GM12892 (cell line): Measurements from ENCODE around the gene NMNAT2.
A peak's percentile ranks its signal among the peaks of the same experiment; 100 is the strongest.

Source experiments
- DNase-seq: peaks from one replicate; pipeline ENCODE4 v3.0.0; 2011; ENCODE audit not compliant: insufficient read length
- FAIRE-seq: peaks from 2 replicates; lab custom pipeline; 2011; peaks lifted over from hg19 to GRCh38; lab: Jason Lieb, UNC
- POLR2A ChIP-seq: IDR thresholded peaks from 2 replicates; pipeline ENCODE4 v1.6.1; 2011; ENCODE audit warnings: low read depth, low read length, control low read depth
- POLR2AphosphoS5 ChIP-seq: IDR thresholded peaks from 2 replicates; pipeline ENCODE4 v1.6.1; 2011; ENCODE audit warnings: low read depth, low read length, control low read depth
- TAF1 ChIP-seq: IDR thresholded peaks from 2 replicates; pipeline ENCODE4 v1.6.1; 2011; ENCODE audit warnings: low read depth, mild to moderate bottlenecking, control low read depth, low read length, borderline replicate concordance

NMNAT2 gene

DNA sequence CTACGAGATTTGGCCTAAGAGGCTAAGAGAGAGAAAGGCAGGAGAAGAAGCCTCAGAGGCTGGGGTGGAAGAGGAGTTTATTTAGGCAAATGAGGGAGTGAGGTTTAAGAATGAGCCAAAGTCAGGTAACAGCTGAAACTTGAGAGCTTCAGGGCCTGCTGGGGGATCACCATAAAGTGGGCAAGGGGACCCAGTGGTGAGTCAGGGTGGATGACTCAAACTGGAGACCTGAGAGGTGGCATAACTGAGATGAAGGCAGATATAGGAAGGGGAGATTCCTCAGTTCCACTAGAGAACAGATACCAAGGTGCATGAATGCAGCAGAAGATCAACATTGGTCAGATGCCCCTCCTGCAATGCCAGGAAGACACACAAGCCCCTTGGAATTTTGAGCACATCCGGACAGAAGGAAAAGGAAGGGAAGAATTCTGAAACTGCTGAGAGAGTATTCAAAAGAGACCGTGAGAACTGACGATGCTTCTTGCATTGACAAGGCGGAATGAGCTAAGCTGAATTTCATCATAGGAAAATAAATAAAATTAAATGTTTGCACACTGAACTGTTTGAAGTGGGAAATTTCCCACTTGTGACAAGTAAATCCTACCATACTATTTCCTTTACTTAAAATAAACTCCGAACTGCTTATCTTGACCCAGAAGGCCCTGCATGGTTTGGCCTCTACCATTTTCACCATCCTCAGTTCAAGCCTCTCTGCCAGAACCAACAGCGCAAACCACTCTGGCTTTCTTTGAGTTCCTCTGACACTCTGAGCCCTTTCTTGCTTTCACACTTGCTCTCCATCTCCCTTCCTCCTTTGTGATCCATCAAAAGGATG is 94.1 kb downstream of the NMNAT2 start:
- no peak for TF ChIP-seq POLR2A
- TF ChIP-seq TAF1 = no peak
- no peak for TF ChIP-seq POLR2AphosphoS5
- DNase-seq = no peak
- FAIRE-seq = no peak

DNA sequence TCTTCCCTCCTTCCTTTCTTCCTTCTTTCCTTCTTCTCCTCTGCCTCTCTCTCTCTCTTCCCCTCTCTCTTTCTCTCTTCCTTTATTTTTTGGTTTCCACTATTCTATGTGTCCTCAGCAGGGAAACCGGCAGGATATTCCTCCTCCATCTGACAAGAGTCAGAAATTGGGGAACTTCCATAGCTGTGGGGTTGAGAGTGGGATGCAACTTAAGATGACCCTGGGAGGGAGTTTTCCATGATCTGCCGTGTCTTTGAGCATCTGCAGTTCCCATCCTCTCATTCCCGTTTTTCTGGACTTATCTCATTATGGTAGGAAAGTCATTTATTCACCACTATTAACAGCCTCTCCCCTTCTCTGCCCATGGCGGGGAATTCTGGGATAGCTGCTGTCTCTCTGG is 98.6 kb downstream of the NMNAT2 start:
- no peak for FAIRE-seq
- TF ChIP-seq TAF1 (no peak), POLR2AphosphoS5 (no peak), POLR2A (no peak)
- no peak for DNase-seq

DNA sequence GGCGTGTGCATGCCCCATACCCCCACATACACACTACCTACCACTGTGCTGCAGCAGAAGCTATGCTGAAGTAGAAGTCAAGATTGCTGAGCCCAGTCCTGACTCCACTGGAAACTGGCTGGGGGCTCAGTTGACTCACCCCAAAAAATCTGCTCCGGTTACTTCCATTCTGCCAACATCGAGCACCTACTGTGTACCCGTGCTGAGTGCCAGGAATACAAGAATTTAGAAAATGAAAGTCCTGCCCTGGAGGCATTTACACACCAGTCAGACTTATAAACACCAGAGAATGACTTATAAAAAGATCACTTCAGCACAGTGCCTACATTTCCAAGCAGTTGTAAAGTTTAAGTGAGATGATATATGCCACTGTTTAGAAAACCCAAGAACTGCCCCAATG is 99.1 kb downstream of the NMNAT2 start:
- TF ChIP-seq TAF1 (no peak), POLR2A (no peak), POLR2AphosphoS5 (no peak)
- FAIRE-seq (no peak), DNase-seq (no peak)

DNA sequence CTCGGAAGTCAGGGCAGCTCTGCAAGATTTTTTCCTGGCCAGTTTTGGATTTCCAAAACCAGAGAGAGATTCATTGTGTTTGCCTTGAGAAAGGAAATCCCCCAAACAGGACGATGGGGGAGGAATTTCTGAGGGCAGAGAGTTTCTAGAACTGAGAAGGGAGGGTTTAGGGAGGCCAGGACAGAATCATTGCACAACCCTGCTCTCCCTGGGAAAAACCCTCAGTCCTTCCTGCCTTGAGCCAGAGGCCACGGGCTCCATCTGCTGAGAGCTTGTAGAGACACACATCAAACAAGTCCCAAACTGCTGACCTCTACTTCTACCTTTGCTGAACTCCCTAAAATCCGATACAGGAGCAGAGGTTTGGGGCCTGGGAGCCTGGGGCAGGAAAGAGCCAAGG is 99.7 kb downstream of the NMNAT2 start:
- no peak for TF ChIP-seq POLR2AphosphoS5
- TF ChIP-seq TAF1 = no peak
- no peak for TF ChIP-seq POLR2A
- DNase-seq = peak; percentile 25
- peak; percentile 76 for FAIRE-seq

DNA sequence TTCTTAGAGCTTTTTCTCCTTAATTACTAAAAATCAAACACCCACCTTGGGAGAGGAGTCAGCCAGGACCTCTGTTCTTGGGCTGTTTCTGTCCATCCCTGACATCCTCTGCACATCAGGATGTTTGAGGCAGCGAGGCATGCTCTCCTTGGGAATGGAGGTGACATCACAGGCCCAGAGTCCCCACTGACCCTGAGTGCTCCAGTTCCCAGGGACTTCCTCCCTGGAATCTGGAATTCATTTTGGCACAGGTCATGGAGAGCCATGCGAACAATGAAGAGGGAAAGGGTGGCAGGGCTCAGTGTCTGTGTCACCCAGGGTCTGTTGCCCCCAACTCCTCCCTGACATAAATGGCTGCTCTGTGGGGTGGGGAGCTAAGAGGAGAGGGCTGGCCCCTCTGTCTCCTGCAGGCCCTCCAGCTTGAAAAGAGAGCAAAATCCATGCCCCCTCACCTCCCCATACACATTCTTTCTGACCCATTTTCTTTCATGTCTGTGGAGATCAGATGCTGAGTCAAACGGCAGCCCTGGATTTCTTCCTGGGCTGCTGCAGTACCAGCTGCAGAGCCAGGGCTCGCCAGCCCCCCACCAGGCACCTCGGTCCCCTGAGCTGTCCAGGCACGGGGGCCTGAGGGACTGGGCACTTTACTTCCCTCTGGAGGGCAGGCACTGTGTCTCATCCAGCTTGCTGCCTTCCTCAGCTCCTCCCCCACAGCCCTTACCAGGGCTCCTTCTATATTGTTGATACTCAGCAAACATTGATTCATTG is 102.0 kb downstream of the NMNAT2 start:
- FAIRE-seq (no peak), DNase-seq (no peak)
- TF ChIP-seq TAF1 = no peak
- TF ChIP-seq POLR2A = no peak

DNA sequence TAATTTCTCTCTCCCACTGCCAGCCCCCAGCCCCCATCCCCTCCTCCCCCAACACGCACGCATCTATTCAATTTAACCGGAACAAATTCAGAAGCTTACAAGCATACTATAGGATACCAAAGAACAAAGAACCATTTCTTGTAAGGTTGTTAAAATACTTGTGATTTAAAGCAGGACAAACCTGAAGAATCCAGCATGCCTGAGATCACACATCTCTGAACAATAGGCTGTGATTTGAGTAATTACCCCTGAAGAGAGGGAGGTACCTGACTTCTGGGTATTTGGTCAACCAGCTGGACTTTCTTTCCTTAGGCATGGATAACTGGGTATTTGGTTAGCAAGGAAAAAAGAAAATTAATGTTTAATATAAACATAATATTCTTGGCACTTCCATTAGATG is 105.1 kb downstream of the NMNAT2 start:
- no peak for TF ChIP-seq POLR2AphosphoS5
- TF ChIP-seq POLR2A = no peak
- no peak for TF ChIP-seq TAF1
- DNase-seq (no peak), FAIRE-seq (no peak)

DNA sequence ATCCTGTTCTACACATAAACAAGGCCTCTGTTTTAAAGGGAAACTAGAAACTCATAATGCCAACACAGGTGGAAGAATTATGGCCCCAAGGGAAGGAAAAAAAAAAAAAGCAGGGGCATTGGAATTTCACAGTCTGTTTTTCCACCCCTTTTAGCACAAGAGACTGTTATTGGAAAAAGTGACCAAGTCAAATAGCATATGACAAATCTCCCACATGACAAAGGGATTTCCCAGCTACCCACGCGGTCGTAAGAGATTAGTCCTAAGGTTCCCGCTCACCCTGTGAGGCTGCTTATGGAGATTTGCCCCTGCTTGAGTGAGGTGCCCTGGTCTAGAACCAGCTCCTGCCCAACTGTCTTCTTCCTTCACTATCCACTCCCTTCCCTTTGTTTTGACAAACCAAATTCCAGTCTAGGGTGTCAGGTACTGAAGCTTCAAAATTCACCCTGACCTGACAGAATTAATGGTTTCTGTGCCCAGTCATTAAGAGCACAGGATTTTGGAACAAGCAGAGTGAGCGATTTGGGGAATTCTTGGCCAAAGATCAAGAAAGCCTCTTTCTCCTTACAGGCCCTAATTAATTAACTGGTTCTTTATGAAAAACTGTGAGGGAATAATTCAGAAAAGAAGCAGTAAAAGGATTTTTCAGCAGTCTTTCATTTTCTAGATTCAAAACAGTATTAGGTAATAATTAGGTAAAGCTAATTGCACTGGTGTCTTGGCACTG is 107.3 kb downstream of the NMNAT2 start:
- TF ChIP-seq POLR2AphosphoS5 (no peak), POLR2A (no peak), TAF1 (no peak)
- DNase-seq = no peak
- no peak for FAIRE-seq

DNA sequence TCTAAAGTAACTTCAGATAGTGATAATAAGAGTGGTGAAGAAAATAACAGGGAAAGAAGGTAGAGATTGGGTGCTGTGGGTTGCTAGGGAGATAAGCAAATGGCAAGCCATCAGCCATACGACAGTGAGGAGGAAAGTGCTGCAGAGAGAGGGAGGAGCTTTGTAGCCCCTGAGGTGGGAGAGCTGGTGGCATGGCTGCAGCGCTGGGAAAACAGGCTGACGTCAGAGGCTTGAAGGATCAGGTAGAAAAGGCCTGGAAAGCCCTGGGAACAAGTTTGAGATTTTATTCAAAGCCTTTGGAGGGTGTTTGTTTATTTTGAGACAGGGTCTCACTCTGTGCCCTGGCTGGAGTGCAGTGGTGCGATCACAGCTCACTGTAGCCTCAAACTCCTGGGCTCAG is 109.5 kb downstream of the NMNAT2 start:
- FAIRE-seq (no peak), DNase-seq (no peak)
- TF ChIP-seq TAF1 (no peak), POLR2AphosphoS5 (no peak), POLR2A (no peak)

DNA sequence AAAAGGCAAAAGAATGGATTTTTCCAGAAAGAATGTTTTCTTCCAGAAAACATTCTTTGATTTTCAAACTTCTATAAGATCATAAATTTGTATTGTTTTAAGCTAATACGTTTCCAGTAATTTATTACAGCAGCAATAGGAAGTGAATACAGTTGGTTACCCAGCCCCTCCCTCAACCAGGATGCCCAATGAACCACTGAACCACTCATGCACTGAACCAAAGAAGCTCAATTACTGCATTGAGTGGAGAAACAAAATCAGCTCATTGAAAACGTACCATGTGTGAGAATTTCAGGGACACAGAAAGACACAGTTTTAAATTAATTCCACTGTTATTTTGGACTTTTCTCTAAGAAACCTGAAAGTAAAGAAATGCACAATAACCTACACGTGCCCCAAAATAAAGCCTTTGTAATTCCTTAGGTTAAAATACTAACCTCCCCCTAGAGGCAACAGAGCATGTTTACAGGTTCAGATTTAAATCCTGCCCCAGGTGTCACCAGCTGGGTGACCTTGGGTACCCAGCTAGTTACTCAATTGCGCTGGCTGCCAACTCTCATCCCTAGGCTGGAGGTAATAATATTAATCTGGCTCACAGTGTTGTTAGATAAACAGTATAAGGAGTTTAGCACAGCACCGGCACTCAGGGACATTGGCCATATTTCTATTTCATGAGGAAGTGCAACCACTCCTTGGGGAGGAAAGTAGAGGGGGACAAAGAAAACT is 111.7 kb downstream of the NMNAT2 start:
- DNase-seq = no peak
- no peak for TF ChIP-seq TAF1
- TF ChIP-seq POLR2A = no peak
- no peak for TF ChIP-seq POLR2AphosphoS5
- FAIRE-seq = no peak

DNA sequence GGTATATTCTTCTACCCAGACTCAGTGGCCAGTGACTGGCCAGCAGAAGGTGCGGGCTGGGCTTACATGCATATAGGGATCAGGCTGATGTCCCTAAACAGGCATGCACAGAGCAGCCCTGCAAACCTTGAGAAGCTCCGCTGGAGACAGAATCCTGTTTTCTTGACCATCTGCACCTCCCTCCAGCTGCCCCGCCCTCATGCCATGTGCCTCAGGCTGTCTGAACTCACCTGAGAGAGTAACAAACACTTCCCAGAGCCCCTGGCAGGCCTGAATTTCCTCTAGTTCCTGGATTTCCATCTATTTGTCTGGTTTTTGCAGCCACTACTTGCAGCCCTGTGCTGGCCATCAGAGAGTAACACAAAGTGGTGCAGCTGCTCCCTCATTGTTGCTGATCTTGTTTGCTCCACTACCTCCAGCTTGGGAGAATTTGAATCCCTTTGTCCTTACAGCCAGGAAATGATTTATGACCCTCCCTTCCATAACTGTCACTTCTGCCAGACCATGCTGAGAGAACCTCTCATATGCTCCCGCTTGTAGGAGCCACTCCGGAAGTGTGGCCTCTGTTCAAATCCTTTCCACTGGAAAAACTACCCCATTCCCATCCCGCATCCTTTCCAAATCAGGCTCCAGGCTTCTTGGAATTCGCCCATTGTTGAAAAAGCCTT is 113.6 kb downstream of the NMNAT2 start:
- no peak for FAIRE-seq
- TF ChIP-seq POLR2AphosphoS5 = no peak
- TF ChIP-seq TAF1 = no peak
- TF ChIP-seq POLR2A = no peak
- DNase-seq = no peak
